KMS-11 (cell line): ENCODE measurements around the gene KIF16B.
"Not testable (repeated sequence)": the region's sequence is repeated elsewhere in the genome, so short reads cannot be mapped to it uniquely, and the experiment has no call there.

ENCODE experiments used
- H2AFZ ChIP-seq: fragments of 200-600 bp; sonication (generic); 2 replicates; pipeline ENCODE4 v1.6.1; 2016; ENCODE audit warnings: antibody characterized with exemption, mixed run types, low read depth
- H3K27ac ChIP-seq: fragments of 200-600 bp; sonication (generic); 2 replicates; pipeline ENCODE4 v1.6.1; 2016; ENCODE audit warnings: mild to moderate bottlenecking, mixed run types
- H3K27me3 ChIP-seq: fragments of 200-600 bp; sonication (generic); 2 replicates; pipeline ENCODE4 v1.6.1; 2017; ENCODE audit warnings: mild to moderate bottlenecking, low read depth, mixed run types, moderate library complexity; ENCODE audit not compliant: insufficient read depth
- H3K36me3 ChIP-seq: fragments of 200-600 bp; sonication (generic); 2 replicates; pipeline ENCODE4 v1.6.1; 2017; ENCODE audit warnings: mild to moderate bottlenecking, mixed run types; ENCODE audit not compliant: insufficient read depth
- H3K4me1 ChIP-seq: fragments of 200-600 bp; sonication (generic); 2 replicates; pipeline ENCODE4 v1.6.1; 2016; ENCODE audit warnings: mild to moderate bottlenecking, low read depth, mixed run types; ENCODE audit not compliant: poor library complexity, severe bottlenecking
- H3K4me2 ChIP-seq: fragments of 200-600 bp; sonication (generic); 2 replicates; pipeline ENCODE4 v1.7.0; 2016; ENCODE audit warnings: mild to moderate bottlenecking, mixed run types
- H3K4me3 ChIP-seq: fragments of 200-600 bp; sonication (generic); IDR thresholded peaks from 2 replicates; pipeline ENCODE4 v1.6.1; 2017; ENCODE audit warnings: low read depth, low read length, mixed read lengths; ENCODE audit not compliant: insufficient read depth
- H3K79me2 ChIP-seq: fragments of 200-600 bp; sonication (generic); 2 replicates; pipeline ENCODE4 v1.6.1; 2016; ENCODE audit warnings: low read depth, mixed run types; ENCODE audit not compliant: insufficient read depth
- H3K9ac ChIP-seq: fragments of 200-600 bp; sonication (generic); 2 replicates; pipeline ENCODE4 v1.6.1; 2016; ENCODE audit warnings: mild to moderate bottlenecking, mixed run types
- H4K20me1 ChIP-seq: fragments of 200-600 bp; sonication (generic); 2 replicates; pipeline ENCODE4 v1.6.1; 2016; ENCODE audit warnings: mild to moderate bottlenecking, mixed run types; ENCODE audit not compliant: insufficient read depth
- TF ChIP-seq, protein P1 (sequence below): fragments of 200-600 bp; sonication (generic); conservative IDR thresholded peaks from 2 replicates; pipeline ENCODE4 v1.6.1; 2017; ENCODE audit warnings: low read depth, mild to moderate bottlenecking, antibody characterized with exemption, low read length, moderate library complexity, mixed read lengths

Gene KIF16B

DNA sequence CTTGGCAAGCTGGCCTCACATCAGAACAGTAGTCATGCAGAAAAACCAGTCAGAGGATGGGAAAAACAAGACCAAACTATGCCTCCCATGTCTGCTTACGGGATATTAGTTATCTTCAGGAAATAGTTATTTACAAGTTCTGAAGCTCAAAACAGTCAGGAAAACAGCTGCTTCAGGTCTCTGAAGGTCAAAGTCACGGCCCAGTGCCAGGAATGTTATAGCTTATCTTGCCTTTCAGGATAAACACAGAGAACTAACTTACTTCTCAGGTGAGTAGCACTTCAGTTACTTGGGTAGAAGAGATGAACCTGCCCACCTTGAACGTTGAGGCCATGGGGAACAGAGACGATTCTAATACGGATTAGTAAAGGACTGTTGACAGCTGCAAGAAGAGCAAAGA, 310.7 kb downstream of the KIF16B start:
- TF ChIP-seq, protein P1, sequence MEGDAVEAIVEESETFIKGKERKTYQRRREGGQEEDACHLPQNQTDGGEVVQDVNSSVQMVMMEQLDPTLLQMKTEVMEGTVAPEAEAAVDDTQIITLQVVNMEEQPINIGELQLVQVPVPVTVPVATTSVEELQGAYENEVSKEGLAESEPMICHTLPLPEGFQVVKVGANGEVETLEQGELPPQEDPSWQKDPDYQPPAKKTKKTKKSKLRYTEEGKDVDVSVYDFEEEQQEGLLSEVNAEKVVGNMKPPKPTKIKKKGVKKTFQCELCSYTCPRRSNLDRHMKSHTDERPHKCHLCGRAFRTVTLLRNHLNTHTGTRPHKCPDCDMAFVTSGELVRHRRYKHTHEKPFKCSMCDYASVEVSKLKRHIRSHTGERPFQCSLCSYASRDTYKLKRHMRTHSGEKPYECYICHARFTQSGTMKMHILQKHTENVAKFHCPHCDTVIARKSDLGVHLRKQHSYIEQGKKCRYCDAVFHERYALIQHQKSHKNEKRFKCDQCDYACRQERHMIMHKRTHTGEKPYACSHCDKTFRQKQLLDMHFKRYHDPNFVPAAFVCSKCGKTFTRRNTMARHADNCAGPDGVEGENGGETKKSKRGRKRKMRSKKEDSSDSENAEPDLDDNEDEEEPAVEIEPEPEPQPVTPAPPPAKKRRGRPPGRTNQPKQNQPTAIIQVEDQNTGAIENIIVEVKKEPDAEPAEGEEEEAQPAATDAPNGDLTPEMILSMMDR, result no peak
- Histone ChIP-seq H3K4me1 (no peaks in the 10 kb centered on the region), H3K36me3 (no peaks in the 10 kb centered on the region), H2AFZ (no peak overlapping the region), H3K9ac (no peak overlapping the region), H4K20me1 (no peaks in the 10 kb centered on the region), H3K4me3 (no peak overlapping the region), H3K27ac (no peak overlapping the region), H3K27me3 (no peaks in the 10 kb centered on the region), H3K4me2 (no peak overlapping the region), H3K79me2 (no peaks in the 10 kb centered on the region)

DNA sequence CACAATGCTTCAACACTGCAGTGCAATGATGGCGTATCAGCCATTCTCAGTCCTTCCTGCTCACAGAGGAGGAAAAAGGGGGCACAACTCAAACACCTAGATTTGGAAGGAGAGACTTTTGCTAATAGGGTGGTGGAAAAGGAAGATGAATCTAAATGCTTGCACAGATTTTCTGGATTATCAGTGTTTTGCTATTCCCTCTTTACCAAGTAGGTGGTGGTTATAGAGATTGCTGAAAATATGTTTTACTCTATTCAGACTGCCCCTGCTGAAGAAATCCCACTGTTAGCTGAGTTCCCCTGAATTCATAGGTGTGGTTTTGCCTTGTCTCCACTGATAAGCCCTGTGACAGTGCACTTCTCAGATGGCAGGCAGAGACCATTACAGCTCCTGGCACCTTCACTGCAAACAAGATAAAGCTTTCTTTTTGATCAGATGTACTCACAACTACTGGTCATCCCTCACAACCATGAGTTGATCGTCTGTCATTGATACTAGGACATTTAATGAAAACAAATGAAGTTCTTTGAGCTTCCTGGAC, 311.4 kb downstream of the KIF16B start:
- Histone ChIP-seq H2AFZ (no peak overlapping the region), H3K4me1 (no peaks in the 10 kb centered on the region), H3K4me2 (no peak overlapping the region), H3K36me3 (no peaks in the 10 kb centered on the region), H3K27ac (no peak overlapping the region), H3K79me2 (no peaks in the 10 kb centered on the region), H3K4me3 (no peak overlapping the region), H3K27me3 (no peaks in the 10 kb centered on the region), H4K20me1 (no peaks in the 10 kb centered on the region), H3K9ac (no peak overlapping the region)
- TF ChIP-seq, protein P1, result no peak

DNA sequence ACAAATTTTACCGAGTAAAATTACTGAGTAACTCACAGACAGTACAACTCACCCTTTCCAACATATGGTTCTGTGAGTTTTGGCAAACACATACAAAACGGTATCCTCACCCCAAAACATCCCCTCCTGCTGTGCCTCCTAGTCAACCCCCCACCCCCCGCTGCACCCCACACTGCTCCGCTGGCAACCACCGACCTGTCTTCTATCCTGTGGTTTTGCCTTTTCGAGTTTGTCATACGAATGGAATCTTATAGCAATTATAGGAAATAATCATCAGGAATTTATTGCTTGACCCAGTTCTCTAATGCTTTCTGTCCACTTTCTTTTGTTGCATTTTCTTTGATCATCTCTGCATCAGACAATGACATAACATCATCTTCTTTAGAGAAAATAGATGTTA, 312.3 kb downstream of the KIF16B start:
- H3K4me1 ChIP-seq, result no peaks in the 10 kb centered on the region
- H3K79me2 ChIP-seq, result no peaks in the 10 kb centered on the region
- H3K4me2 ChIP-seq, result no peak overlapping the region
- no peak overlapping the region for H3K4me3 ChIP-seq
- H3K27me3 ChIP-seq, result no peaks in the 10 kb centered on the region
- TF ChIP-seq, protein P1, result no peak
- no peaks in the 10 kb centered on the region for H4K20me1 ChIP-seq
- H3K27ac ChIP-seq, result no peak overlapping the region
- no peak overlapping the region for H2AFZ ChIP-seq
- H3K9ac ChIP-seq, result no peak overlapping the region
- H3K36me3 ChIP-seq, result no peaks in the 10 kb centered on the region

DNA sequence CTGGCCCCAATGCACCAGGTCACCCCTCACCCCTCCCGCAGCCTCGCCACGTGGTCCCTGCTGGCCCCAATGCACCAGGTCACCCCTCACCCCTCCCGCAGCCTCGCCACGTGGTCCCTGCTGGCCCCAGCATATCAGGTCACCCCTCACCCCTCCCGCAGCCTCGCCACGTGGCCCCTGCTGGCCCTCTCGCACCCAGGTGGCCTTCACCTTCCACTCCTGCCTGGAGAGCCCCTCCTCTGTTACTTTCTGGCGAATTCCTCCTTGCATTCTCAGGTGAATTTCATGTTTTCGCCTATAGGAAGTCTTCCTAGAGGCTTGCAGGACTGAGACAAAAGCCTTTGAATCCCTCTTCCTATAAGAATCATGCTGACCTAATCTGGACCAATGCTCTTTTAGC, 313.1 kb downstream of the KIF16B start:
- H3K79me2 ChIP-seq, H3K27ac ChIP-seq, H3K4me2 ChIP-seq, H3K9ac ChIP-seq, H4K20me1 ChIP-seq, H3K4me1 ChIP-seq, H3K27me3 ChIP-seq, H3K4me3 ChIP-seq, H2AFZ ChIP-seq, H3K36me3 ChIP-seq: not testable (repeated sequence)

DNA sequence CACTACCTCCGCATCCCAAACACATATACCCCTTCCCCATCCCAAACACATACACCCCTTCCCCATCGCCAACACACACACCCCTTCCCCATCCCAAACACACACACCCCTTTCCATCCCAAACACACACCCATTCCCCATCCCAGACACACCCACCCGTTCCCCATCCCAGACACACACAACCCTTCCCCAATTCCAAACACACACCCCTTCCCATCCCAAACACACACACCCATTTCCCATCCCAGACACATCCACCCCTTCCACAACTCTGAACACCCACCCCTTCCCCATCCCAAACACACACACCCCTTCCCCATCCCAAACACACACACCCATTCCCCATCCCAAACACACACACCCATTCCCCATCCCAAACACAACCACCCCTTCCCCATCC, 314.5 kb downstream of the KIF16B start:
- Histone ChIP-seq H3K9ac (no peak overlapping the region), H3K79me2 (no peaks in the 10 kb centered on the region), H4K20me1 (no peaks in the 10 kb centered on the region), H3K27me3 (no peaks in the 10 kb centered on the region), H3K4me2 (no peak overlapping the region), H3K4me3 (no peak overlapping the region), H2AFZ (no peak overlapping the region), H3K27ac (no peak overlapping the region), H3K36me3 (no peaks in the 10 kb centered on the region), H3K4me1 (no peaks in the 10 kb centered on the region)
- TF ChIP-seq, protein P1, result no peak
